GM21717 (cell line): ENCODE results near the gene DNMBP.
A peak's percentile ranks its signal among the peaks of the same experiment; 100 is the strongest.
"Not testable (repeated sequence)": the region's sequence is repeated elsewhere in the genome, so short reads cannot be mapped to it uniquely, and the experiment has no call there.

Experiments used
- ATAC-seq: cut with Tn5 transposase; IDR thresholded peaks from one replicate; pipeline ENCODE4 v1.9.1; 2021; ENCODE audit warnings: mild to moderate bottlenecking, moderate library complexity; ENCODE audit not compliant: unreplicated experiment

Gene DNMBP

DNA sequence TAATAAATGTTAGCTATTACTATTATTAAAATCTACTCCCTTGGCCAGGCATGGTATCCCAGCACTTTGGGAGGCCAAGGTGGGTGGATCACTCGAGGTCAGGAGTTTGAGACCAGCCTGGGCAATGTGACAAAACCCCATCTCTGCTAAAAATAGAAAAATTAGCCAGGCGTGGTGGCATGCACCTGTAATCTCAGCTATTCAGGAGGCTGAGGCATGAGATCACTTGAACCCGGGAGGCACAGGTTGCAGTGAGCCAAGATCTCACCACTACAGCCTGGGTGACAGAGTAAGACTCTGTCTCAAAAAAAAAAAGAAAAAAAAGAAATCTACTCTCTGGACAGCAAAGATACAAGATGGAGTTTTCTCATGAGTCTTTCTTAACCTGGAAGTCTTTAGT, 56.2 kb downstream of the DNMBP start:
- not testable (repeated sequence) for ATAC-seq

- ATAC-seq = no peak
These were observed 56.9 kb downstream of the DNMBP start for GRCh38 chr10:99952799-99953198.

GRCh38 chr10:99946051-99946450, 63.7 kb downstream of the DNMBP start:
- not testable (repeated sequence) for ATAC-seq

DNA sequence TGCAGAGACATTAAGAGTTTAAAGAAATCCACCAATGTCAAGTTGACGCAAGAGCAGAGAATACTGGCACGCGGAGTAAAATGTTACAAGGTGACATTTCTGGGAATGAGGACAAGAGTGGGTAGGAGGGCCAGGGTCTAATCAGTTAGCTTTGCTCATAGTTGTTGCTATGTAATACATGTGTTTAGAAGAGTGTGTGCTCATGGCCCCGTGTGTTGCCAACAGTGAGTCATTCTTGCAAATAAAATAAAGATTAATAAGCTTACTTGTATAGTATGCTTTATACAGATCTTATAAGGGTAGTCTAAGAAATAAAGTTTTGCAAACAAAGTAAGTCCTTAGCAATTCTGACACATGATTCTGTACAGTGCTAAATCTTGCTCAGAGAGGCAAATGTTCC, 64.5 kb downstream of the DNMBP start:
- ATAC-seq = no peak

GRCh38 chr10:99944860-99945259, 64.9 kb downstream of the DNMBP start:
- ATAC-seq = no peak

DNA sequence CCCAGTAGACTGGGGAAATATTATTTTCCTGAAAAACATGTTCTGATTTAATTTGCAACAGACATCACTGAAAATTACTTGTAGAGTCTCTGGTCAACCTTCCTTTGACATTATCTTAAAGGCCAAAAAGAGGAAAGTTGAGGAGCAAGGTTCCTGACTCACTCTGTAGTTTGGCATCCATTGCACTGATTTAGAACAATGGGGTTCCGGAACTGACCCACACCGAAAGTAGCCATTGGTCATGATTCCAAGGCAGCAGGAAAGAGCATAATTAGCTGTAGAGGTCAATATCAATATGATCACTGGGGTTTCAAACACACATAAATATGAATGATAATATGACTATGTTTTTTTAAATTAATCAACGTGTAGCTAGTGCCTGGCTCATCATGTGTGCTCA, 65.8 kb downstream of the DNMBP start:
- no peak for ATAC-seq

GRCh38 chr10:99941942-99942820, 67.6 kb downstream of the DNMBP start:
- no peak for ATAC-seq

GRCh38 chr10:99938563-99938962, 71.2 kb downstream of the DNMBP start:
- peak; percentile 90 for ATAC-seq

DNA sequence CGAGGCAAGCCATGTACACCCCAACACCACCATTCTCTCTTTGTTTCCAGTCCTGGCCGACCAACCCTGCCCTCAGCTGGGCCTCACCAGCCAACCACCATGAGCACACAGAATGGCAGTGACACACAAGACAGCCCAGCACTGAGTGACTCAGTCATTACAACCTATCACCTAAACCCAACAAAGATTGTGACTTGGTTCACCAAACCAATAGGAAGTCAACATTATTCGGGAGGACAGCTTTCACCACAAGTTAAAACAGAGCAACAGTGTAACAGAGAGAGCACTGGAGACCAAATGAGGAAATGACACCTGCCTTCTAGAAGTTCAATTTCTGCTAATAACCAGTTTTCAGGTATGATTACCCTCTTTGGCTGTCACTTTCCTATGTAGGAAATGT, 72.1 kb downstream of the DNMBP start:
- ATAC-seq = no peak

DNA sequence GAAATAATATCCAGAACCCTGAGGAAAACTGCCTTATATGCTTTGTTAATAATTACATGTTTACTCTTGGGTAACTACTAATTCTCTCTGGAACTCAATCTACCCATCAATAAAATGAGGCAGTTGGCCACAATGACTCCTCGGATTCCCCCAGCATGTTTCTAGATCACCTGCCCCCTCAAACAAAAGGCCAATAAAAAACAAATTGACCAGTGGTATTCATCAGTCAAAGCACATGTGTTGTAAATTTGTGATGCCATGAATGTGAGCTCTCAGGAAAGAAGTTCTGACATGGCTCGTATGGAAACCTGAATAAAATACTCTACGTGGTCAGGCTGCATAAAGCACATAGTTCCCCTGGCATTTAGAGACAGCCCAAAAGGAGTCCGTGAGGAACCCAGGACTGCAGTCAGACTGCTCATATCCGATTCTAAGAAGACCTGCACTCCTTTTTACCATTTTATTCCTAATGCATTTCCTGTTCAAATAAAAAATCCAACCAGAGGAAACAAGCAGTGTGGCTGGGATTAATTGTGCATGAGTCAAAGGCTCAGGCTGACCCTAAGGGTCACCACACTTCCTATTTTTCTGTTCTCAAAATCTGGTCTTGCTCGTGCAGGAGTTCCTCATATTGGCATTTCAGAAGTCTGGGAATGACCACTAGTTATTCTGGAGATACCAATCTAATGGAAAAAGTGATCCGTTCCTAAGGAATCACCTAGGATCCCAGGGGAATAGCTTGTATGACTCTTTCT, 77.4 kb downstream of the DNMBP start:
- not testable (repeated sequence) for ATAC-seq

GRCh38 chr10:99930731-99931550, 78.8 kb downstream of the DNMBP start:
- ATAC-seq = no peak

DNA sequence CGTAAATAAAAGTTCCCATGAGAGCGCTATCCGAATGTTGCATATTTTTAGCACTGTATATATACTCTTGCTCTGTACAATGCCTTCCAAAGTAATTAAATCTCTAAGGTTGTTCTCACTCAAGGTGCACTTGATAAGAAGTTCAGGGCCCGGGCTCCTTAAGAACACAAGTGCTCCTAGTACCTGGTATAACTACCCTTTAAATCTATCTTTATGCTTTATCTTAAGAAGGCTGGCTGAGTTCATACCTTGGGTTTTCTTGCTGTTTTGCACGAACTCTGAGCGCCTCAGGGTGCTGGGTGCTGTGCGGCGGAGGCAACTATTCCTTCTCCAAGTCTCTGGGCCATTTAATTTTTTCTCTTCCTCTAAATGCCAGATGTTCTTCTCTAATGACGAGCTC, 80.4 kb downstream of the DNMBP start:
- no peak for ATAC-seq

- no peak for ATAC-seq
These were observed 81.9 kb downstream of the DNMBP start for GRCh38 chr10:99927721-99928280.

GRCh38 chr10:99926925-99927720, 82.6 kb downstream of the DNMBP start:
- no peak for ATAC-seq

- no peak for ATAC-seq
These were observed 85.1 kb downstream of the DNMBP start for GRCh38 chr10:99924451-99925255.

DNA sequence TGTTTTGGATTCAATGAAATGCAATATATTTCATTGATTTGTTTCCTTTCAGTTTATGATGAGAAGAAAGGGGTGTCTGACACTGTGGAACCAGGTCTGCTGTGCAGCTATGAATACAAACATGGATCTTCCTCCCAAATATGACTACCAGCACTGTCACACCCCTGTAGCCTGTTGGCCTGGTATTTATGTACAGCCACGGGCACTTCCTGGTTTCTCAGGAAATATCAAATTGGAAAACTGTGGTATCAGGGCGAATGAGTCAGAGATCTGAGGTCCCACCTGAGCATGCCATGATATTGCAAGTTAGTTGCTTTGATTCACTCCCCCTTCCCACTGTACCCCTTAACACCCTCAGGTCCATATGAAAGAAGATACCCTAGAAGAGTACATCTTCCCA, 87.8 kb downstream of the DNMBP start:
- ATAC-seq = no peak

GRCh38 chr10:99920901-99921300, 88.8 kb downstream of the DNMBP start:
- no peak for ATAC-seq

- ATAC-seq = no peak
These were observed 89.3 kb downstream of the DNMBP start for GRCh38 chr10:99920486-99920885.
